AG09309 (cell line): ENCODE measurements around the gene TAF11L10.
"Not testable (repeated sequence)": the region's sequence is repeated elsewhere in the genome, so short reads cannot be mapped to it uniquely, and the experiment has no call there.

Source experiments
- DNase-seq: peaks from one replicate; pipeline ENCODE4 v3.0.0-alpha.2; 2010; ENCODE audit warnings: low read depth
- H3K4me3 ChIP-seq: 2 replicates; pipeline ENCODE4 v1.5.1; 2011; ENCODE audit warnings: mild to moderate bottlenecking, low read depth, low read length, moderate library complexity; ENCODE audit not compliant: control insufficient read depth
- CTCF ChIP-seq: IDR thresholded peaks from 2 replicates; pipeline ENCODE4 v1.5.1; 2011; ENCODE audit warnings: mild to moderate bottlenecking, low read depth, low read length, inconsistent platforms; ENCODE audit not compliant: insufficient read depth, control insufficient read depth; ENCODE audit errors: missing control alignments

The TAF11L10 gene

GRCh38 chr5:17604951-17605350 is 7.3 kb upstream of the TAF11L10 start:
- no peak for TF ChIP-seq CTCF
- no peak for DNase-seq
- no peak overlapping the region for H3K4me3 ChIP-seq

- H3K4me3 ChIP-seq, DNase-seq: not testable (repeated sequence)
Observed at GRCh38 chr5:17603880-17604279, 6.3 kb upstream of the TAF11L10 start, which contains the start of gene TAF11L11. TSS of gene TAF11L11 (plus strand) at chr5:17604183.

- not testable (repeated sequence) for H3K4me3 ChIP-seq, DNase-seq
Observed at GRCh38 chr5:17594255-17594654, 3.4 kb downstream of the TAF11L10 start, which contains the start of gene TAF11L9. TSS of gene TAF11L9 (minus strand) at chr5:17594394.

GRCh38 chr5:17590860-17591259 is 6.8 kb downstream of the TAF11L10 start, which contains the start of gene TAF11L8:
TSS of gene TAF11L8 (minus strand) at chr5:17590960.
- DNase-seq, H3K4me3 ChIP-seq: not testable (repeated sequence)

GRCh38 chr5:17585658-17586057 is 12.0 kb downstream of the TAF11L10 start, which contains the start of gene TAF11L7:
TSS of gene TAF11L7 (minus strand) at chr5:17585758.
- H3K4me3 ChIP-seq, DNase-seq: not testable (repeated sequence)
